ENCODE measurements around the gene PHPT1.

The PHPT1 gene

DNA sequence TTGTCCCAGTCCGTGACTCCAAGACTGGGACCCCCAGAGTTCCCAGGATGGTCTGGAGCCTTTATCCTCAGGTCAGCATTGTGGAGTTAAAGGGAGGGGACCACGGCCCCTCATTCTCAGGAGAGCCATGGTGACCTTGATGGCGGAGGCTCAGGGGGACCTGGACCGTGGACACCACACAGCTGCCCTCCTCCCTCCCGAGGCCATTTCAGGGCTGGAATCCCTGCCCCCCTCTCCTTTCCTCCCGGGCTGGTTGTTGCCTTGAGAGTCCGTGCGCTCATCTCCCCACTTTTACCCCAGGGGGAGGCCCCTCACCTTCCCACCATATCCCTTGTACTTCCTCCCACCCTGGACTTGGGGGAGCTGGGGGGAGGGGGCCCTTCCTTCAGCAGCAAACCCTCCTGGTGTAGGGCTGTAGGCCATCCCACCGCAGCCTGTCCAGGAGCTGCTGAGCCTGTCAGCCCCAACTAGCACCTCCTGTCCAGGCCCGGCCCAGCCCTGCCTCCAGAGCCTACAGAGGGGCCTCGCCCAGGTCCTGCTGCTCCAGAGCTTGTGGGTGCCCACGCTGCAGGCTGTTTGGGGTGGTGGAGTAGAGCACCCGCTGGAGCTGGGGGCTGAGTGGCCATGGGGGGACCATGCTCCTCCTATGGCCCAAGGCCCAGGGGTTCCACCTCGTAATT lies 21.3 kb upstream of the PHPT1 start:
- TF ChIP-seq CREB1 (IDR thresholded peaks at IDR 0.05; ENCODE audit: low read depth) = no peak
- no peak for TF ChIP-seq RAD21 (IDR thresholded peaks at IDR 0.05; ENCODE audit: low read depth)
- TF ChIP-seq CEBPB (IDR thresholded peaks at IDR 0.05) = no peak
- no peak for TF ChIP-seq NFIC (IDR thresholded peaks at IDR 0.05)
- TF ChIP-seq EGR1 (IDR thresholded peaks at IDR 0.05) = no peak
- TF ChIP-seq ZBTB7A (IDR thresholded peaks at IDR 0.05; ENCODE audit: low read depth) = no peak
- TF ChIP-seq, protein P1, sequence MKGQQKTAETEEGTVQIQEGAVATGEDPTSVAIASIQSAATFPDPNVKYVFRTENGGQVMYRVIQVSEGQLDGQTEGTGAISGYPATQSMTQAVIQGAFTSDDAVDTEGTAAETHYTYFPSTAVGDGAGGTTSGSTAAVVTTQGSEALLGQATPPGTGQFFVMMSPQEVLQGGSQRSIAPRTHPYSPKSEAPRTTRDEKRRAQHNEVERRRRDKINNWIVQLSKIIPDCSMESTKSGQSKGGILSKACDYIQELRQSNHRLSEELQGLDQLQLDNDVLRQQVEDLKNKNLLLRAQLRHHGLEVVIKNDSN (IDR thresholded peaks at IDR 0.05) = no peak
- TF ChIP-seq EP300 (IDR thresholded peaks at IDR 0.05; ENCODE audit: borderline replicate concordance) = no peak
- no peak for TF ChIP-seq TCF12 (IDR thresholded peaks at IDR 0.05; ENCODE audit: low read depth)
- TF ChIP-seq TEAD4 (IDR thresholded peaks at IDR 0.05) = no peak
- TF ChIP-seq TAF1 (IDR thresholded peaks at IDR 0.05; ENCODE audit: low read depth) = no peak
- TF ChIP-seq FOXM1 (IDR thresholded peaks at IDR 0.05; ENCODE audit: borderline replicate concordance, low read depth) = no peak
- TF ChIP-seq YY1 (IDR thresholded peaks at IDR 0.05; ENCODE audit: low read depth) = no peak
- TF ChIP-seq, protein P2, sequence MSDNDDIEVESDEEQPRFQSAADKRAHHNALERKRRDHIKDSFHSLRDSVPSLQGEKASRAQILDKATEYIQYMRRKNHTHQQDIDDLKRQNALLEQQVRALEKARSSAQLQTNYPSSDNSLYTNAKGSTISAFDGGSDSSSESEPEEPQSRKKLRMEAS (IDR thresholded peaks at IDR 0.05) = no peak
- TF ChIP-seq, protein P3, sequence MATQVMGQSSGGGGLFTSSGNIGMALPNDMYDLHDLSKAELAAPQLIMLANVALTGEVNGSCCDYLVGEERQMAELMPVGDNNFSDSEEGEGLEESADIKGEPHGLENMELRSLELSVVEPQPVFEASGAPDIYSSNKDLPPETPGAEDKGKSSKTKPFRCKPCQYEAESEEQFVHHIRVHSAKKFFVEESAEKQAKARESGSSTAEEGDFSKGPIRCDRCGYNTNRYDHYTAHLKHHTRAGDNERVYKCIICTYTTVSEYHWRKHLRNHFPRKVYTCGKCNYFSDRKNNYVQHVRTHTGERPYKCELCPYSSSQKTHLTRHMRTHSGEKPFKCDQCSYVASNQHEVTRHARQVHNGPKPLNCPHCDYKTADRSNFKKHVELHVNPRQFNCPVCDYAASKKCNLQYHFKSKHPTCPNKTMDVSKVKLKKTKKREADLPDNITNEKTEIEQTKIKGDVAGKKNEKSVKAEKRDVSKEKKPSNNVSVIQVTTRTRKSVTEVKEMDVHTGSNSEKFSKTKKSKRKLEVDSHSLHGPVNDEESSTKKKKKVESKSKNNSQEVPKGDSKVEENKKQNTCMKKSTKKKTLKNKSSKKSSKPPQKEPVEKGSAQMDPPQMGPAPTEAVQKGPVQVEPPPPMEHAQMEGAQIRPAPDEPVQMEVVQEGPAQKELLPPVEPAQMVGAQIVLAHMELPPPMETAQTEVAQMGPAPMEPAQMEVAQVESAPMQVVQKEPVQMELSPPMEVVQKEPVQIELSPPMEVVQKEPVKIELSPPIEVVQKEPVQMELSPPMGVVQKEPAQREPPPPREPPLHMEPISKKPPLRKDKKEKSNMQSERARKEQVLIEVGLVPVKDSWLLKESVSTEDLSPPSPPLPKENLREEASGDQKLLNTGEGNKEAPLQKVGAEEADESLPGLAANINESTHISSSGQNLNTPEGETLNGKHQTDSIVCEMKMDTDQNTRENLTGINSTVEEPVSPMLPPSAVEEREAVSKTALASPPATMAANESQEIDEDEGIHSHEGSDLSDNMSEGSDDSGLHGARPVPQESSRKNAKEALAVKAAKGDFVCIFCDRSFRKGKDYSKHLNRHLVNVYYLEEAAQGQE (IDR thresholded peaks at IDR 0.05; ENCODE audit: low read depth) = no peak

GRCh38 chr9:136828474-136829140 lies 20.6 kb upstream of the PHPT1 start:
- TF ChIP-seq RAD21 (IDR thresholded peaks at IDR 0.05; ENCODE audit: low read depth) = no peak
- TF ChIP-seq NFIC (IDR thresholded peaks at IDR 0.05) = no peak
- TF ChIP-seq TEAD4 (IDR thresholded peaks at IDR 0.05) = no peak
- no peak for TF ChIP-seq YY1 (IDR thresholded peaks at IDR 0.05; ENCODE audit: low read depth)
- TF ChIP-seq, protein P1 (IDR thresholded peaks at IDR 0.05) = no peak
- TF ChIP-seq EGR1 (IDR thresholded peaks at IDR 0.05) = no peak
- TF ChIP-seq EP300 (IDR thresholded peaks at IDR 0.05; ENCODE audit: borderline replicate concordance) = no peak
- no peak for TF ChIP-seq ZBTB7A (IDR thresholded peaks at IDR 0.05; ENCODE audit: low read depth)
- no peak for TF ChIP-seq FOXM1 (IDR thresholded peaks at IDR 0.05; ENCODE audit: borderline replicate concordance, low read depth)

DNA sequence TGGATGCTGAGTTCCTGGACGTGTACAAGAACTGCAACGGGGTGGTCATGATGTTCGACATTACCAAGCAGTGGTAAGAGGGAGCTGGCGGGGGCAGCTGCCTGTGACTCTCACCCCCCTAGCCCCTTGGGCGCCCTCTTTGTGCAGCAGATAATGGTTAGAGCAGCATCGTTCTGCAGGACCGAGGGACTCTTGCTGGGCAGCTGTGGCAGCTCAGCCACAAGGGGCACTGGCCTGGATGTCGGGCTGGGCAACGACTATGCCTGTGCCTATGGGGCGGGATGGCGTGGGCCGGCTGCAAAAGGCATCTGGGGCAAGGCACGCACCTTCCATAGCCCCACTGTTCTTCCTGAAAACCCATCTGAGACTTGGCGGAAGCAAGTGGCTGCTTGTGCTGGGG lies 19.8 kb upstream of the PHPT1 start:
- TF ChIP-seq CEBPB (IDR thresholded peaks at IDR 0.05) = no peak
- TF ChIP-seq, protein P3 (IDR thresholded peaks at IDR 0.05; ENCODE audit: low read depth) = no peak
- no peak for TF ChIP-seq TAF1 (IDR thresholded peaks at IDR 0.05; ENCODE audit: low read depth)
- TF ChIP-seq, protein P1 (IDR thresholded peaks at IDR 0.05) = no peak
- TF ChIP-seq CREB1 (IDR thresholded peaks at IDR 0.05; ENCODE audit: low read depth) = no peak
- no peak for TF ChIP-seq RAD21 (IDR thresholded peaks at IDR 0.05; ENCODE audit: low read depth)
- TF ChIP-seq, protein P2 (IDR thresholded peaks at IDR 0.05) = no peak
- TF ChIP-seq EP300 (IDR thresholded peaks at IDR 0.05; ENCODE audit: borderline replicate concordance) = no peak
- TF ChIP-seq ZBTB7A (IDR thresholded peaks at IDR 0.05; ENCODE audit: low read depth) = no peak

DNA sequence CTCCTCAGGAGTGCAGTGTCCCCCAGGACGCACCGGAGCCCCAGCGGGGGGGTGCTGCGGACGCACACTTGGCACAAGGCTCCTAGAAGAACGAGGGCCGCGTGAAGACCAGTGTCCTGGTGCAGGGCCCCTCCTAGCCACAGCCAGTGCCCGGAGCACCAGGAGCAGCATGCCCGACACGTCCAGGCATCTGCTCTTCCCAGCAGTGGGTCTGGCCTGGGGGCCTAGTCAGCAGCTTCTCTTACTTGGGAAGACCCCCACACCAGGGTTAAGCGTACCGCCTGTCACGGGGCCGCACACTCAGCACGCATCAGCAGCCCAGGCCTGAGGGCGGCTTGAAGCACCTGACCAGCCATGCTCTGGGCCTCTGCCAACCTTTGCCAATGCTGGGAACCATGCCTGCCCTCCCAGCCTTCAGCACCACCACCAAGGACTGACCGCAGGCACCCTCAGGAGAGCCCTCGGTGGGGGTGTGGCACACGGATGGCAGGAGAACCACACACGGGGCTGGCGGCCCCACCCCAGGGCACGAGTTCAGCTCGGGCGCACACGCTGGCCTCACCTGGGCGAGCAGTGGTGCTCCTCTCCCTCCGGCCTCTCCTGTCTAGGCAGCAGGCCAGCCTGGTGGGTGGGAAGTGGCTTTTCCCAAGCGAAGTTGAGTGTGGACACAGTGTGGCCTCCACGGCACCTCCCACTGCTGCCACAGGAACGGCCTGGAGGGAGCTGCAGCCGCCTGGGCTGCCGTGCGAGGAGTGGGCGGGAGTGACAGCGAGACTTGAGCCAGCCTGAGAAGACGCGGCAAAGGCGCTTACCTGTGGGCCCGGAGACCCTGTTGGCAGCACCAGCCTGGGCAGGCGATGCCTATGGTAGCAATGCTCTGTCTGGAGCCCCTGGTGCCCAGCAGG lies 19.0 kb upstream of the PHPT1 start:
- TF ChIP-seq EGR1 (IDR thresholded peaks at IDR 0.05) (no peak), TEAD4 (IDR thresholded peaks at IDR 0.05) (no peak), EP300 (IDR thresholded peaks at IDR 0.05; ENCODE audit: borderline replicate concordance) (no peak)

Data from Ishikawa (cell line).